ENCODE results near the gene CEMIP2. TPM values are rescaled to one million over a fixed set of nuclear protein-coding genes. Genes with fewer than 3 reads are reported as not detected.

The CEMIP2 gene
- total RNA-seq, 1 experiment from 2014 or later, result 28.4 TPM

DNA sequence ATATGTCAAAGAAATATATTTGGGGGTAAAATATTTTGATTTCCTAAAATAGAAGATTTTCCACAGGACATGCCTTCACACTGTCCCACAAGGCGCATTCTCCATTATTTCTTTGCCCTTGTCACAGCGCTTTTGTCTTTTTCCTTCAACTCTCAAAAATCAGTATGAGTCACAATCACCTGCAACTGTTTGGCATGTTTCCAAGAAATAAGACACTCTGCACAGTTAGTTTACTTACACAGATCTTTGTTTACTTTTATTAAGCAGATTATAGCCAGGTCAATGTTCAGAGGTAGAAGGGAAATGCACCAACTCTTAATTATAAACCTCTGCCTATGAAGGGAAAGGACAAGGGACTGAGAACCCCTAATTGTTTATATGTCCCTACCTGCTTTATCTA is 9.5 kb downstream of the CEMIP2 start:
- H3K4me1 Mint-ChIP-seq (ENCODE audit: low read depth, unreplicated experiment), result peaks cover 6% of the 10 kb centered on the region
- H3K9me3 Mint-ChIP-seq (ENCODE audit: unreplicated experiment), result no peaks in the 10 kb centered on the region
- no peak overlapping the region for H3K4me3 ChIP-seq (ENCODE audit: low read depth, low read length)
- no peaks in the 10 kb centered on the region for H3K9me3 ChIP-seq
- intact Hi-C loops (cut with micrococcal nuclease; ENCODE audit: unreplicated experiment), result no loop called here
- no peak overlapping the region for H3K27ac Mint-ChIP-seq (ENCODE audit: unreplicated experiment)
- BruUV-seq (replicated peaks), result no TSS peak
- H3K27me3 Mint-ChIP-seq (ENCODE audit: insufficient read depth, unreplicated experiment), result no peaks in the 10 kb centered on the region
- H3K36me3 ChIP-seq (ENCODE audit: control insufficient read depth, insufficient read depth, low read length), result no peaks in the 10 kb centered on the region
- no peak for TF ChIP-seq CTCF (IDR thresholded peaks at IDR 0.05; ENCODE audit: insufficient read depth in 1 of 2, low read depth in 1 of 2, low read length in 1 of 2, severe bottlenecking in 1 of 2, unreplicated experiment in 1 of 2)
- CTCF ChIA-PET, result no interaction called here
- H3K4me3 Mint-ChIP-seq (ENCODE audit: unreplicated experiment), result no peak overlapping the region
- peaks cover 9% of the 10 kb centered on the region; the same call in 1 of the 2 replicates for H3K4me1 ChIP-seq
- POLR2A ChIA-PET, result no interaction called here
- peaks cover 12% of the 10 kb centered on the region for H3K36me3 Mint-ChIP-seq (ENCODE audit: insufficient read depth, unreplicated experiment)
- H3K27me3 ChIP-seq (replicated peaks; ENCODE audit: control insufficient read depth, insufficient read depth, low read length), result no peaks in the 10 kb centered on the region
- no peak for DNase-seq

DNA sequence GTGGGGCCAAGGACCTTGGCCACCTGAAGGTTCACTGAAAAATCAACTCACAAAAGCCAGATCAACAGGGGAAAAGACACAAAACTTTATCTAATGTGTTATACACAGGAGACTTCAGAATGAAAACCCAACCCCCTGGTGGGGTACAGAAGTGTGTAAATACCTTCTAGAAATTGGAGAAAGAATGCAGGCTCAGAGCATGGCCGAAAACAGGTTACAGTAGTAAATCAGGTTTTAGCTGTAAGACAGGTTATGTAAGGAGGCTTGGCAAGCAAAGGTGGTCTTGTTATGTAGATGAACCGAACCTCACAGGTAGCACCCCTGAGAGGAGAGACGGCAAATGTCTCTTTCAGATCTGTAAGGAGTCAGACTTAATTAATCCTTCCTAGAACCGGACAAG is 10.0 kb downstream of the CEMIP2 start:
- TF ChIP-seq CTCF (IDR thresholded peaks at IDR 0.05; ENCODE audit: insufficient read depth in 1 of 2, low read depth in 1 of 2, low read length in 1 of 2, severe bottlenecking in 1 of 2, unreplicated experiment in 1 of 2), result no peak
- no peaks in the 10 kb centered on the region for H3K36me3 ChIP-seq (ENCODE audit: control insufficient read depth, insufficient read depth, low read length)
- Mint-ChIP-seq H3K36me3 (ENCODE audit: insufficient read depth, unreplicated experiment) (peaks cover 12% of the 10 kb centered on the region), H3K27me3 (ENCODE audit: insufficient read depth, unreplicated experiment) (no peaks in the 10 kb centered on the region), H3K9me3 (ENCODE audit: unreplicated experiment) (no peaks in the 10 kb centered on the region), H3K27ac (ENCODE audit: unreplicated experiment) (no peak overlapping the region), H3K4me1 (ENCODE audit: low read depth, unreplicated experiment) (peaks cover 6% of the 10 kb centered on the region), H3K4me3 (ENCODE audit: unreplicated experiment) (no peak overlapping the region)
- POLR2A ChIA-PET, result no interaction called here
- H3K4me3 ChIP-seq (ENCODE audit: low read depth, low read length), result no peak overlapping the region
- no peaks in the 10 kb centered on the region for H3K9me3 ChIP-seq
- no TSS peak for BruUV-seq (replicated peaks)
- H3K4me1 ChIP-seq, result peaks cover 6% of the 10 kb centered on the region; the same call in 1 of the 2 replicates
- DNase-seq, result no peak
- no peaks in the 10 kb centered on the region for H3K27me3 ChIP-seq (replicated peaks; ENCODE audit: control insufficient read depth, insufficient read depth, low read length)
- intact Hi-C loops (cut with micrococcal nuclease; ENCODE audit: unreplicated experiment), result no loop called here
- CTCF ChIA-PET, result no interaction called here

GRCh38 chr9:71756753-71757152 is 11.6 kb downstream of the CEMIP2 start:
- no TSS peak for BruUV-seq (replicated peaks)
- Mint-ChIP-seq H3K27ac (ENCODE audit: unreplicated experiment) (no peak overlapping the region), H3K4me1 (ENCODE audit: low read depth, unreplicated experiment) (peaks cover 6% of the 10 kb centered on the region), H3K9me3 (ENCODE audit: unreplicated experiment) (no peaks in the 10 kb centered on the region), H3K4me3 (ENCODE audit: unreplicated experiment) (no peak overlapping the region), H3K36me3 (ENCODE audit: insufficient read depth, unreplicated experiment) (peaks cover 16% of the 10 kb centered on the region), H3K27me3 (ENCODE audit: insufficient read depth, unreplicated experiment) (no peaks in the 10 kb centered on the region)
- no peaks in the 10 kb centered on the region for H3K27me3 ChIP-seq (replicated peaks; ENCODE audit: control insufficient read depth, insufficient read depth, low read length)
- CTCF ChIA-PET, result no interaction called here
- no peak for DNase-seq
- TF ChIP-seq CTCF (IDR thresholded peaks at IDR 0.05; ENCODE audit: insufficient read depth in 1 of 2, low read depth in 1 of 2, low read length in 1 of 2, severe bottlenecking in 1 of 2, unreplicated experiment in 1 of 2), result no peak
- POLR2A ChIA-PET, result no interaction called here
- H3K4me1 ChIP-seq, result 0 out of 2 replicates have a peak, but pooled peaks cover 4% of the 10 kb centered on the region
- H3K36me3 ChIP-seq (ENCODE audit: control insufficient read depth, insufficient read depth, low read length), result no peaks in the 10 kb centered on the region
- no peaks in the 10 kb centered on the region for H3K9me3 ChIP-seq
- no peak overlapping the region for H3K4me3 ChIP-seq (ENCODE audit: low read depth, low read length)
- intact Hi-C loops (cut with micrococcal nuclease; ENCODE audit: unreplicated experiment), result loop anchor here (2.0 kb wide), 1 partner anchor 14 kb away; no protein-coding TSS in a partner anchor

All from Caco-2 (cell line).